GM23248 (cell line): Measurements from ENCODE around the gene IFNL2. TPM values are rescaled to one million over a fixed set of nuclear protein-coding genes. Genes with fewer than 3 reads are reported as not detected.
"Not testable (repeated sequence)": the region's sequence is repeated elsewhere in the genome, so short reads cannot be mapped to it uniquely, and the experiment has no call there.

Experiments used
- DNase-seq: peaks from one replicate; pipeline ENCODE4 v3.0.0-alpha.2; 2015
- H2AFZ ChIP-seq: fragments of 200-600 bp; sonication (generic); 2 replicates; pipeline ENCODE4 v1.6.1; 2016; ENCODE audit warnings: antibody characterized with exemption
- H3F3A ChIP-seq: fragments of 200-600 bp; sonication (generic); 2 replicates; pipeline ENCODE4 v1.6.1; 2016; ENCODE audit warnings: mild to moderate bottlenecking, antibody characterized with exemption, mixed run types; ENCODE audit not compliant: insufficient read depth
- H3K27ac ChIP-seq: fragments of 200-600 bp; sonication (generic); 2 replicates; pipeline ENCODE4 v1.5.1; 2016; ENCODE audit warnings: mild to moderate bottlenecking
- H3K27me3 ChIP-seq: fragments of 200-600 bp; sonication (generic); replicated peaks from 2 replicates; pipeline ENCODE4 v1.6.1; 2016; ENCODE audit warnings: mild to moderate bottlenecking; ENCODE audit not compliant: insufficient read depth
- H3K36me3 ChIP-seq: fragments of 200-600 bp; sonication (generic); 2 replicates; pipeline ENCODE4 v1.6.1; 2016; ENCODE audit warnings: low read depth, mild to moderate bottlenecking
- H3K4me1 ChIP-seq: fragments of 200-600 bp; sonication (generic); 2 replicates; pipeline ENCODE4 v1.6.1; 2016; ENCODE audit warnings: mild to moderate bottlenecking; ENCODE audit not compliant: insufficient read depth
- H3K4me2 ChIP-seq: fragments of 200-600 bp; sonication (generic); one replicate; pipeline ENCODE4 v1.6.1; 2016; ENCODE audit warnings: mild to moderate bottlenecking; ENCODE audit not compliant: unreplicated experiment
- H3K4me3 ChIP-seq: fragments of 200-600 bp; sonication (generic); 2 replicates; pipeline ENCODE4 v1.5.1; 2016; ENCODE audit warnings: mild to moderate bottlenecking
- H3K79me2 ChIP-seq: fragments of 200-600 bp; sonication (generic); 2 replicates; pipeline ENCODE4 v1.6.1; 2016; ENCODE audit warnings: mild to moderate bottlenecking; ENCODE audit not compliant: insufficient read depth
- H3K9ac ChIP-seq: fragments of 200-600 bp; sonication (generic); 2 replicates; pipeline ENCODE4 v1.6.1; 2016; ENCODE audit warnings: mild to moderate bottlenecking
- H3K9me2 ChIP-seq: fragments of 200-600 bp; sonication (generic); 2 replicates; pipeline ENCODE4 v1.6.1; 2016; ENCODE audit warnings: mixed run types, mild to moderate bottlenecking, moderate library complexity; ENCODE audit not compliant: insufficient read depth
- H3K9me3 ChIP-seq: fragments of 200-600 bp; sonication (generic); one replicate; pipeline ENCODE4 v1.6.1; 2017; ENCODE audit warnings: low read depth
- H4K20me1 ChIP-seq: fragments of 200-600 bp; sonication (generic); 2 replicates; pipeline ENCODE4 v1.6.0; 2016; ENCODE audit not compliant: insufficient read depth
- EZH2 ChIP-seq: fragments of 200-600 bp; sonication (generic); IDR thresholded peaks from 2 replicates; pipeline ENCODE4 v1.6.1; 2018; ENCODE audit warnings: antibody characterized with exemption, mild to moderate bottlenecking; ENCODE audit not compliant: insufficient read depth, poor library complexity, severe bottlenecking
- EZH2phosphoT487 ChIP-seq: fragments of 200-600 bp; sonication (generic); IDR thresholded peaks from 2 replicates; pipeline ENCODE4 v1.6.1; 2018; ENCODE audit warnings: antibody characterized with exemption, moderate library complexity, mild to moderate bottlenecking, low read depth; ENCODE audit not compliant: insufficient read depth
- WGBS, 2 experiments: methylation state at CpG; one replicate each; pipeline ENCODE4 v1.1.6; 2015 to 2017; ENCODE audit warnings: low lambda C conversion rate in 2 of 2, low coverage in 1 of 2; ENCODE audit errors: missing lambda C conversion rate in 2 of 2; 5-methylcytosine and 5-hydroxymethylcytosine counted together
- in situ Hi-C: fragments of 300-500 bp; cut with MboI; formaldehyde crosslinking; loops from 2 replicates; pipeline ENCODE4 v1.15.0; 2020
- polyA plus RNA-seq: library from polyadenylated mRNA; unstranded; fragments of >200 nt; fragmentation: Nextera tagmentation; extraction: Ambion mirVana; gene quantifications from 2 replicates; pipeline ENCODE4 v1.2.1, GENCODE V29; 2016
- total RNA-seq: library from RNA; depleted of rRNA; stranded (reverse); fragments of >200 nt; shearing (Covaris generic); gene quantifications from 2 replicates; pipeline ENCODE4 v1.2.3, GENCODE V29; 2014

The IFNL2 gene
- total and polyA plus RNA-seq, 2 experiments from 2014 or later = not detected

DNA sequence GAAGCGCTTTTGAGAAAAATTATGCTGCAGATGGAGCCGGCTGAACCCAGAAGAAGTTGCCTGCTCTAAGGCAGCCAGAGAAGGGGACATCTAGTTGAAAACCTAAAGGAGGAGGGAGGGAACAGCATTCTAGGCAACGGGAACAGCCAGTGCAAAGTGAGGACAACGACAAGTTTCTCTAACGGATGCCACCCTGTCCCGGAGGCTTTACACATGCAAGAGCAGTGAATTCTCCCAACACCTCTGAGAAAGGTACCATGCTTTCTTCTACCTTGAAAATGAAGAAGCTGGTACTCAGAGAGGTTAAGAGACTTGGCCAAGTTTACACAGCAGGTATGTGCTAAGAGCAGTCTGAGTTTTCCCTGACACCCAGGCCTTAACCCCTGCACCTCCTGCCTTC, 29.3 kb upstream of the IFNL2 start:
- 67 to 73% methylated on average over 6 of the region's 6 CpGs for WGBS, 2 experiments
- TF ChIP-seq EZH2 (no peak), EZH2phosphoT487 (no peak)
- H4K20me1 ChIP-seq = no peaks in the 10 kb centered on the region

DNA sequence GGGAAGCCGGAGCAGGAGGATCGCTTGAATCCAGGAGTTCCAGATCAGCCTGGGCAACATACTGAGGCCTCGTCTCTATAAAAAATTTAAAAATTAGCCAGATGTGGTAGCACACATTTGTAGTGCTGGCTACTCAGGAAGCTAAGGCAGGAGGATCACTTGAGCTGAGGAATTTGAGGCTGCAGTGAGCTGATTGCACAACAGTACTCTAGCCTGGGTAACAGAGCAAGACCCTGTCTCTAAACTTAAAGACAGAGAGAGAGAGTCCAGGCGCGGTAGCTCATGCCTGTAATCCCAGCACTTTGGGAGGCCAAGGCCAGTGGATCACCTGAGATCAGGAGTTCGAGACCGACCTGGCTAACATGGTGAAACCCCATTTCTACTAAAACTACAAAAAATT, 27.8 kb upstream of the IFNL2 start:
- TF ChIP-seq EZH2 (no peak), EZH2phosphoT487 (no peak)
- no peaks in the 10 kb centered on the region for H3K9me3 ChIP-seq
- H3K36me3 ChIP-seq = no peaks in the 10 kb centered on the region
- 66 to 68% methylated on average over 7 of the region's 7 CpGs for WGBS, 2 experiments
- no peak overlapping the region for H3K9ac ChIP-seq
- H3K79me2 ChIP-seq = no peaks in the 10 kb centered on the region
- peaks cover 32% of the 10 kb centered on the region for H3K27me3 ChIP-seq
- H3K4me2 ChIP-seq = no peak overlapping the region
- no peaks in the 10 kb centered on the region for H3K9me2 ChIP-seq
- no peaks in the 10 kb centered on the region for H4K20me1 ChIP-seq
- in situ Hi-C loops = no loop called here
- DNase-seq = no peak
- no peak overlapping the region for H3K27ac ChIP-seq
- H3K4me3 ChIP-seq = no peak overlapping the region
- H2AFZ ChIP-seq = no peak overlapping the region
- no peaks in the 10 kb centered on the region for H3F3A ChIP-seq
- H3K4me1 ChIP-seq = no peaks in the 10 kb centered on the region

More for the DNA sequence above, 29.3 kb upstream of the IFNL2 start:
- Histone ChIP-seq H3K4me1 (no peaks in the 10 kb centered on the region), H3K79me2 (no peaks in the 10 kb centered on the region), H3K4me3 (no peak overlapping the region), H2AFZ (no peak overlapping the region), H3K27me3 (peaks cover 37% of the 10 kb centered on the region), H3K9me3 (no peaks in the 10 kb centered on the region), H3K27ac (no peak overlapping the region), H3K4me2 (no peak overlapping the region), H3K9ac (no peak overlapping the region), H3K36me3 (no peaks in the 10 kb centered on the region), H3F3A (no peaks in the 10 kb centered on the region), H3K9me2 (no peaks in the 10 kb centered on the region)
- no peak for DNase-seq
- in situ Hi-C loops = no loop called here

DNA sequence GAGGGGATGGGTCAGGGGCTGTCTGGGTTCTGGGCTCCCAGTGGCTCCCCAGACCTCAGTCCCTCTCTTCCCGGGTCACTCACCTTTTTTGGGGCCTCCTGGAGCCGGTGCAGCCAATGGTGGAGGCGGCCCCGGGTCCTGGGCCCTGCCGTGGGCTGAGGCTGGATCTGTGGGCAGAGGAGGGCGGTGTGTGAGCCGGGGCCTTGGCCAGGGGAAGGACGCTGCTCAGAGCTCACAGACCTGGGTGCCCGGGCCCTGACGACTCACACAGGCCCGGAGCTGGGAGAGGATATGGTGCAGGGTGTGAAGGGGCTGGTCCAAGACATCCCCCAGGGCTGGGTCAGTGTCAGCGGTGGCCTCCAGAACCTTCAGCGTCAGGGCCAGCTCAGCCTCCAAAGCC, 24.5 kb upstream of the IFNL2 start:
- 53 to 63% methylated on average over 8 to 13 of the region's 13 CpGs for whole genome bisulfite sequencing, 2 experiments

DNA sequence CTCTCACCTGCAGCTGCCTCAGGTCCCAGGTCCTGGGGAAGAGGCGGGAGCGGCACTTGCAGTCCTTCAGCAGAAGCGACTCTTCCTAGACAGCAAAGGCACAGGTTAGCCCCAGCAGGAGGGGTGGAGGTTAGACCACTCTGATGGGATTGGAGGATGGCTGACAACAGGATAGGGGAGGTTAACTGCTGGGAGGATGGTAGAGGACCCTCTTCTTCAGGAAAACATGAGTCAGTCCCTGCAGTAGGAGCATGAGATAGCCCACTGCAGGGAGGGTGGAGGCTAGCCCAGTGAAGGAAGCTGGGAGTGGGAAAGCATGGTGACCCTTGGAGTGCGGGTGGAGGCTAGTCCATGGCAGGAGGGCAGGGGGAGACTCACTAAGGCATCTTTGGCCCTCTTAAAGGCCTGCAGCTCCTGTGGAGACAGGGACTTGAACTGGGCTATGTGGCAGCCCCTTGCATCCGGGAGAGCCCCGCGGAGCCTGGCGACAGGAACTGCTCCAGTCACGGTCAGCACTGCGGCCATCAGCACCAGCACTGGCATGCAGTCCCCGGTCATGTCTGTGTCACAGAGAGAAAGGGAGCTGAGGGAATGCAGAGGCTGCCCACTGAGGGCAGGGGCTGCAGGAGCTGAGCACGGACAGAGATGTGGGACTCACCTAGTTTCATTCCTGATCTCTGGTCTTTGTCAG, 23.6 kb upstream of the IFNL2 start, which contains the start of gene IFNL3:
Gene IFNL3 (minus strand): TSS at position 597 of the 691 bp plus-strand sequence. CDS start 39 bp downstream, at position 558.
- in situ Hi-C loops, H3F3A ChIP-seq, H4K20me1 ChIP-seq, H3K9ac ChIP-seq, DNase-seq, H3K4me1 ChIP-seq, H3K4me3 ChIP-seq, H3K27ac ChIP-seq, H3K4me2 ChIP-seq, H3K36me3 ChIP-seq, H3K9me3 ChIP-seq, H3K79me2 ChIP-seq, H2AFZ ChIP-seq, H3K9me2 ChIP-seq: not testable (repeated sequence)
- WGBS, 2 experiments = 74 to 76% methylated on average over 8 to 11 of the region's 12 CpGs
- H3K27me3 ChIP-seq = peaks cover 41% of the 10 kb centered on the region

More for the DNA sequence above, 24.5 kb upstream of the IFNL2 start:
- H3K27ac ChIP-seq, in situ Hi-C loops, DNase-seq, H3K36me3 ChIP-seq, H3F3A ChIP-seq, H4K20me1 ChIP-seq, H3K9ac ChIP-seq, H3K4me1 ChIP-seq, H3K4me3 ChIP-seq, H3K79me2 ChIP-seq, H3K9me2 ChIP-seq, H3K4me2 ChIP-seq, H3K9me3 ChIP-seq, H2AFZ ChIP-seq: not testable (repeated sequence)
- peaks cover 40% of the 10 kb centered on the region for H3K27me3 ChIP-seq

DNA sequence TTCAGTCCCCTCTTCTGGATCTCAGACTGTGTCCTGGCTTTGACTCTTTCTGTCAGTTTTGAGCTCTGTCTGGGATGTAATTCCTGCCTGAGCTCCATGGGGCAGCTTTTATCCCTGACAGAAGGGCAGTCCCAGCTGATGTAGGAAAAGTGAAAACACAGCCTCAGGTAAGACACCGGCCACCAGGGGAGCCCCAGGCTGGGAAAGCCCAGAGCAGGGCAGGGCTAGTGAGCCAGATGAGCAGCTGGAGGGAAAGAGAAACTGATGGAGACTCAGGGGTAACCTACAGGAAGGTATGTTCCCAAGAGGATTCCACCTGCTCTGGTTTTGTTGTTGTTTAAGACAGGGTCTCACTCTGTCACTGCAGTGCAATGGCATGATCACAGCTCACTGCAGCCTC, 23.0 kb upstream of the IFNL2 start:
- not testable (repeated sequence) for H3K9ac ChIP-seq, H3F3A ChIP-seq, H3K4me3 ChIP-seq

More for the DNA sequence above, 23.0 kb upstream of the IFNL2 start:
- no CpG with 5 or more reads among the region's 1 CpG for WGBS, 2 experiments
- H3K79me2 ChIP-seq, H3K27ac ChIP-seq, H2AFZ ChIP-seq, H3K9me2 ChIP-seq, H3K4me2 ChIP-seq, H3K4me1 ChIP-seq, DNase-seq, H3K36me3 ChIP-seq, H4K20me1 ChIP-seq, H3K9me3 ChIP-seq, in situ Hi-C loops: not testable (repeated sequence)
- H3K27me3 ChIP-seq = peaks cover 43% of the 10 kb centered on the region
